ENCODE results near the gene CCDC60.

The CCDC60 gene

GRCh38 chr12:119528241-119528640 is 193.7 kb downstream of the CCDC60 start:
- no peak for DNase-seq (ENCODE audit: low read depth, low spot score)

GRCh38 chr12:119540476-119540875 is 205.9 kb downstream of the CCDC60 start:
- DNase-seq (ENCODE audit: low read depth, low spot score), result no peak

- DNase-seq (ENCODE audit: low read depth, low spot score), result peak; percentile 50
Measured at GRCh38 chr12:119544765-119545625, 210.5 kb downstream of the CCDC60 start.

GRCh38 chr12:119546340-119546739 is 211.8 kb downstream of the CCDC60 start:
- no peak for DNase-seq (ENCODE audit: low read depth, low spot score)

- no peak for DNase-seq (ENCODE audit: low read depth, low spot score)
Measured at GRCh38 chr12:119547001-119547400, 212.5 kb downstream of the CCDC60 start.

GRCh38 chr12:119556854-119557253 is 222.3 kb downstream of the CCDC60 start:
- no peak for DNase-seq (ENCODE audit: low read depth, low spot score)

GRCh38 chr12:119565404-119565803 is 230.9 kb downstream of the CCDC60 start:
- DNase-seq (ENCODE audit: low read depth, low spot score), result no peak

- no peak for DNase-seq (ENCODE audit: low read depth, low spot score)
Measured at GRCh38 chr12:119570771-119571170, 236.2 kb downstream of the CCDC60 start.

- DNase-seq (ENCODE audit: low read depth, low spot score), result no peak
Measured at GRCh38 chr12:119573086-119573485, 238.6 kb downstream of the CCDC60 start.

GRCh38 chr12:119574255-119574654 is 239.7 kb downstream of the CCDC60 start:
- DNase-seq (ENCODE audit: low read depth, low spot score), result no peak

GRCh38 chr12:119576118-119576810 is 241.7 kb downstream of the CCDC60 start:
- no peak for DNase-seq (ENCODE audit: low read depth, low spot score)

GRCh38 chr12:119576915-119577314 is 242.4 kb downstream of the CCDC60 start:
- no peak for DNase-seq (ENCODE audit: low read depth, low spot score)

- DNase-seq (ENCODE audit: low read depth, low spot score), result no peak
Measured at GRCh38 chr12:119578112-119578511, 243.6 kb downstream of the CCDC60 start.

GRCh38 chr12:119589097-119589496 is 254.6 kb downstream of the CCDC60 start:
- DNase-seq (ENCODE audit: low read depth, low spot score), result no peak

- no peak for DNase-seq (ENCODE audit: low read depth, low spot score)
Measured at GRCh38 chr12:119589634-119590033, 255.1 kb downstream of the CCDC60 start.
